SJSA1 (cell line): ENCODE measurements around the gene YTHDC1. TPM values are rescaled to one million over a fixed set of nuclear protein-coding genes. Genes with fewer than 3 reads are reported as not detected.
"Not testable (repeated sequence)": the region's sequence is repeated elsewhere in the genome, so short reads cannot be mapped to it uniquely, and the experiment has no call there.

Experiments used
- DNase-seq, 2 experiments: peaks; one replicate each; pipeline ENCODE4 v3.0.0-alpha.2; 2015 to 2020; ENCODE audit warnings: low spot score in 2 of 2, low read depth in 1 of 2
- H3K27ac ChIP-seq: fragments of 250-450 bp; sonication (Bioruptor Pico); 2 replicates; pipeline ENCODE4 v1.5.1; 2020; ENCODE audit warnings: mild to moderate bottlenecking, moderate library complexity
- H3K27me3 ChIP-seq: fragments of 250-450 bp; sonication (Bioruptor Pico); replicated peaks from 2 replicates; pipeline ENCODE4 v1.5.1; 2020; ENCODE audit warnings: mild to moderate bottlenecking, moderate library complexity
- H3K36me3 ChIP-seq: fragments of 250-450 bp; sonication (Bioruptor Pico); 2 replicates; pipeline ENCODE4 v1.5.1; 2020; ENCODE audit warnings: mild to moderate bottlenecking
- H3K4me1 ChIP-seq: fragments of 250-450 bp; sonication (Bioruptor Pico); replicated peaks from 2 replicates; pipeline ENCODE4 v1.6.1; 2021; ENCODE audit warnings: mild to moderate bottlenecking
- H3K4me3 ChIP-seq: fragments of 250-450 bp; sonication (Bioruptor Pico); 2 replicates; pipeline ENCODE4 v1.5.1; 2020; ENCODE audit warnings: mild to moderate bottlenecking
- H3K9me3 ChIP-seq: fragments of 250-450 bp; sonication (Bioruptor Pico); replicated peaks from 2 replicates; pipeline ENCODE4 v1.5.1; 2020; ENCODE audit warnings: mild to moderate bottlenecking
- total RNA-seq: library from RNA; depleted of rRNA; stranded (reverse); fragments of >200 nt; shearing (Covaris generic); gene quantifications from 2 replicates; pipeline ENCODE4 v1.2.3, GENCODE V29; 2014; rRNA removed

Gene YTHDC1
- 39.2 and 63.0 TPM in 2 replicates for total RNA-seq

- Histone ChIP-seq H3K4me1 (peaks cover 25% of the 10 kb centered on the region), H3K4me3 (peak within 1 kb of the TSS; percentile 87), H3K27me3 (no peaks in the 10 kb centered on the region), H3K9me3 (no peaks in the 10 kb centered on the region), H3K27ac (peak within 1 kb of the TSS; percentile 97), H3K36me3 (peaks cover 20% of the 10 kb centered on the region)
- DNase-seq, result peak; percentile 96
Measured at GRCh38 chr4:68349649-68350360, at the start of gene YTHDC1. Gene YTHDC1, minus strand, starts transcription at chr4:68350090. Its CDS starts 337 bp downstream, at chr4:68349753.

- H3K4me1 ChIP-seq, result no peaks in the 10 kb centered on the region
- no peak for DNase-seq
- no peaks in the 10 kb centered on the region for H3K27me3 ChIP-seq
- H3K27ac ChIP-seq, result no peak overlapping the region
- H3K4me3 ChIP-seq, result no peak overlapping the region
- no peaks in the 10 kb centered on the region for H3K9me3 ChIP-seq
- no peaks in the 10 kb centered on the region for H3K36me3 ChIP-seq
Measured at GRCh38 chr4:68399306-68399705, 49.4 kb upstream of the YTHDC1 start.

GRCh38 chr4:68396756-68397155, 46.9 kb upstream of the YTHDC1 start:
- no peak for DNase-seq
- no peaks in the 10 kb centered on the region for H3K4me1 ChIP-seq
- H3K27me3 ChIP-seq, result no peaks in the 10 kb centered on the region
- no peak overlapping the region for H3K27ac ChIP-seq
- H3K36me3 ChIP-seq, result no peaks in the 10 kb centered on the region
- H3K4me3 ChIP-seq, result no peak overlapping the region
- no peaks in the 10 kb centered on the region for H3K9me3 ChIP-seq

- no peak for DNase-seq
- H3K27ac ChIP-seq, result no peak overlapping the region
Measured at GRCh38 chr4:68391436-68391835, 41.5 kb upstream of the YTHDC1 start.

GRCh38 chr4:68390205-68390935, 40.5 kb upstream of the YTHDC1 start:
- DNase-seq, result peak in 1 of 2 experiments; percentile 22
- H3K4me3 ChIP-seq, result no peak overlapping the region
- no peaks in the 10 kb centered on the region for H3K36me3 ChIP-seq
- no peak overlapping the region for H3K27ac ChIP-seq
- H3K27me3 ChIP-seq, result no peaks in the 10 kb centered on the region
- H3K4me1 ChIP-seq, result peaks cover 12% of the 10 kb centered on the region
- no peaks in the 10 kb centered on the region for H3K9me3 ChIP-seq

More at GRCh38 chr4:68391436-68391835, 41.5 kb upstream of the YTHDC1 start:
- H3K4me1 ChIP-seq, result peaks cover 12% of the 10 kb centered on the region
- H3K4me3 ChIP-seq, result no peak overlapping the region
- no peaks in the 10 kb centered on the region for H3K36me3 ChIP-seq
- no peaks in the 10 kb centered on the region for H3K9me3 ChIP-seq
- no peaks in the 10 kb centered on the region for H3K27me3 ChIP-seq

- not testable (repeated sequence) for H3K27me3 ChIP-seq, H3K27ac ChIP-seq, DNase-seq, H3K9me3 ChIP-seq, H3K36me3 ChIP-seq, H3K4me3 ChIP-seq
- H3K4me1 ChIP-seq, result peaks cover 12% of the 10 kb centered on the region
Measured at GRCh38 chr4:68389386-68389913, 39.6 kb upstream of the YTHDC1 start.

- no peaks in the 10 kb centered on the region for H3K36me3 ChIP-seq
- no peak overlapping the region for H3K4me3 ChIP-seq
- no peaks in the 10 kb centered on the region for H3K27me3 ChIP-seq
- DNase-seq, result no peak
- H3K4me1 ChIP-seq, result peaks cover 12% of the 10 kb centered on the region
- H3K27ac ChIP-seq, result no peak overlapping the region
- no peaks in the 10 kb centered on the region for H3K9me3 ChIP-seq
Measured at GRCh38 chr4:68388347-68388865, 38.5 kb upstream of the YTHDC1 start.

GRCh38 chr4:68385267-68385666, 35.4 kb upstream of the YTHDC1 start:
- Histone ChIP-seq H3K4me3 (no peak overlapping the region), H3K27me3 (no peaks in the 10 kb centered on the region), H3K4me1 (peaks cover 8% of the 10 kb centered on the region), H3K9me3 (no peaks in the 10 kb centered on the region), H3K36me3 (no peaks in the 10 kb centered on the region), H3K27ac (no peak overlapping the region)
- DNase-seq, result no peak

- DNase-seq, result no peak
- Histone ChIP-seq H3K36me3 (no peaks in the 10 kb centered on the region), H3K4me1 (peaks cover 20% of the 10 kb centered on the region), H3K4me3 (no peak overlapping the region), H3K27me3 (no peaks in the 10 kb centered on the region), H3K27ac (no peak overlapping the region), H3K9me3 (no peaks in the 10 kb centered on the region)
Measured at GRCh38 chr4:68383115-68383514, 33.2 kb upstream of the YTHDC1 start.

GRCh38 chr4:68378226-68378625, 28.3 kb upstream of the YTHDC1 start:
- Histone ChIP-seq H3K36me3 (no peaks in the 10 kb centered on the region), H3K4me1 (peaks cover 32% of the 10 kb centered on the region), H3K4me3 (no peak overlapping the region), H3K27me3 (no peaks in the 10 kb centered on the region), H3K9me3 (no peaks in the 10 kb centered on the region), H3K27ac (peak overlapping the region; percentile 4; the same call in 1 of the 2 replicates)
- peak in 1 of 2 experiments; percentile 23 for DNase-seq

GRCh38 chr4:68375667-68376559, 26.0 kb upstream of the YTHDC1 start:
- H3K27me3 ChIP-seq, result no peaks in the 10 kb centered on the region
- no peak overlapping the region for H3K4me3 ChIP-seq
- H3K27ac ChIP-seq, result no peak overlapping the region
- no peaks in the 10 kb centered on the region for H3K9me3 ChIP-seq
- H3K4me1 ChIP-seq, result peaks cover 39% of the 10 kb centered on the region
- peak; percentile 46 to 50 for DNase-seq
- H3K36me3 ChIP-seq, result no peaks in the 10 kb centered on the region

GRCh38 chr4:68373513-68373912, 23.6 kb upstream of the YTHDC1 start:
- no peak for DNase-seq
- H3K27ac ChIP-seq, result no peak overlapping the region

GRCh38 chr4:68372588-68372987, 22.7 kb upstream of the YTHDC1 start:
- H3K36me3 ChIP-seq, result no peaks in the 10 kb centered on the region
- no peak overlapping the region for H3K4me3 ChIP-seq
- DNase-seq, result no peak
- H3K9me3 ChIP-seq, result no peaks in the 10 kb centered on the region
- no peak overlapping the region for H3K27ac ChIP-seq
- no peaks in the 10 kb centered on the region for H3K27me3 ChIP-seq
- peaks cover 38% of the 10 kb centered on the region for H3K4me1 ChIP-seq

More at GRCh38 chr4:68373513-68373912, 23.6 kb upstream of the YTHDC1 start:
- Histone ChIP-seq H3K9me3 (no peaks in the 10 kb centered on the region), H3K4me3 (no peak overlapping the region), H3K36me3 (no peaks in the 10 kb centered on the region), H3K27me3 (no peaks in the 10 kb centered on the region), H3K4me1 (peaks cover 38% of the 10 kb centered on the region)
